ENCODE measurements around the gene CPT1C. TPM values are rescaled to one million over a fixed set of nuclear protein-coding genes. Genes with fewer than 3 reads are reported as not detected.

The CPT1C gene
- total and polyA plus RNA-seq, 2 donors (not counting 3 experiments of a cell fraction or from before 2014, with no cell fraction given) = 45.7 to 80.8 TPM

- intact Hi-C loops (cut with micrococcal nuclease) (no loop called here), dilution Hi-C loops (cut with MboI; ENCODE audit: extremely low pct_ligation_motif_present, low sequenced_read_pairs) (no loop called here)
- CTCF ChIA-PET = interaction anchor here (0.9 to 1.4 kb wide), 2 partner anchors 13 to 23 kb away, joined by 3 to 9 read pairs; no protein-coding TSS in a partner anchor
- no peak overlapping the region for H3K4me2 ChIP-seq (ENCODE audit: insufficient read depth, low read length)
- no peaks in the 10 kb centered on the region for H4K20me1 ChIP-seq (replicated peaks; ENCODE audit: control insufficient read depth, extremely low read depth, insufficient read depth, low read length)
- H3K36me3 ChIP-seq (ENCODE audit: control insufficient read depth in 2 of 2, extremely low read depth in 1 of 2, insufficient read depth in 2 of 2, low read length in 2 of 2) = no peaks in the 10 kb centered on the region
- H3K9me3 ChIP-seq (replicated peaks; ENCODE audit: control insufficient read depth, insufficient read depth, low read length) = no peaks in the 10 kb centered on the region
- H3K4me3 ChIP-seq (replicated peaks in 1 of 3; ENCODE audit: insufficient read depth in 1 of 3, low read depth in 1 of 3, low read length in 3 of 3) = no peak overlapping the region
- no TSS peak for BruUV-seq (replicated peaks)
- H3K27me3 ChIP-seq (ENCODE audit: control insufficient read depth in 2 of 2, insufficient read depth in 2 of 2, low read length in 2 of 2) = no peaks in the 10 kb centered on the region
- H3K4me1 ChIP-seq (ENCODE audit: control insufficient read depth, extremely low read depth, insufficient read depth, low read length) = no peaks in the 10 kb centered on the region
- no peak overlapping the region for H3K9ac ChIP-seq (replicated peaks; ENCODE audit: extremely low read depth, insufficient read depth, low read length)
- H3K27ac ChIP-seq (ENCODE audit: insufficient read depth, low read depth, low read length) = no peak overlapping the region
- DNase-seq (ENCODE audit: low read depth, low spot score) = no peak
- no peak overlapping the region for H2AFZ ChIP-seq (ENCODE audit: low read depth, low read length)
- H3K9me1 ChIP-seq (replicated peaks; ENCODE audit: control insufficient read depth, extremely low read depth, insufficient read depth, low read length) = no peaks in the 10 kb centered on the region
- POLR2A ChIA-PET = interaction anchor here (0.7 kb wide), 1 partner anchor 129 kb away, joined by 4 read pairs; no protein-coding TSS in a partner anchor
- no peak for TF ChIP-seq CTCF (IDR thresholded peaks at IDR 0.05; ENCODE audit: extremely low read depth in 1 of 2, insufficient read depth in 1 of 2, low read depth in 1 of 2, low read length in 2 of 2)
- TF ChIP-seq POLR2AphosphoS5 (IDR thresholded peaks at IDR 0.05; ENCODE audit: insufficient read depth, low read depth, low read length) = no peak
- no peak for TF ChIP-seq FOS (IDR thresholded peaks at IDR 0.05; ENCODE audit: borderline replicate concordance, insufficient read depth, low read length)
- no peaks in the 10 kb centered on the region for H3K79me2 ChIP-seq (ENCODE audit: control insufficient read depth, insufficient read depth, low read length)
- FAIRE-seq = no peak
These were observed 39.2 kb downstream of the CPT1C start for GRCh38 chr19:49730166-49730565.

GRCh38 chr19:49738268-49738667, 47.4 kb downstream of the CPT1C start:
- DNase-seq (ENCODE audit: low read depth, low spot score) (no peak), FAIRE-seq (no peak)
- TF ChIP-seq JUN (IDR thresholded peaks at IDR 0.05; ENCODE audit: borderline replicate concordance, insufficient read depth, insufficient read length, low read depth) (no peak), GATA2 (IDR thresholded peaks at IDR 0.05; ENCODE audit: insufficient read depth, insufficient read length, low read depth, low read length) (no peak), POLR2A (IDR thresholded peaks at IDR 0.05; ENCODE audit: low read depth, low read length) (no peak), EZH2 (IDR thresholded peaks at IDR 0.05; ENCODE audit: borderline replicate concordance, low read depth, low read length, severe bottlenecking) (no peak), FOS (IDR thresholded peaks at IDR 0.05; ENCODE audit: borderline replicate concordance, insufficient read depth, low read length) (no peak), POLR2AphosphoS5 (IDR thresholded peaks at IDR 0.05; ENCODE audit: insufficient read depth, low read depth, low read length) (no peak), MAX (IDR thresholded peaks at IDR 0.05; ENCODE audit: insufficient read depth, insufficient read length) (no peak), CTCF (IDR thresholded peaks at IDR 0.05; ENCODE audit: extremely low read depth in 1 of 2, insufficient read depth in 1 of 2, low read depth in 1 of 2, low read length in 2 of 2) (no peak), MYC (IDR thresholded peaks at IDR 0.05; ENCODE audit: low read depth, low read length) (no peak)
- Histone ChIP-seq H3K36me3 (ENCODE audit: control insufficient read depth in 2 of 2, extremely low read depth in 1 of 2, insufficient read depth in 2 of 2, low read length in 2 of 2) (no peaks in the 10 kb centered on the region), H3K9me1 (replicated peaks; ENCODE audit: control insufficient read depth, extremely low read depth, insufficient read depth, low read length) (no peaks in the 10 kb centered on the region), H2AFZ (ENCODE audit: low read depth, low read length) (no peak overlapping the region), H4K20me1 (replicated peaks; ENCODE audit: control insufficient read depth, extremely low read depth, insufficient read depth, low read length) (no peaks in the 10 kb centered on the region), H3K27me3 (ENCODE audit: control insufficient read depth in 2 of 2, insufficient read depth in 2 of 2, low read length in 2 of 2) (no peaks in the 10 kb centered on the region), H3K4me1 (ENCODE audit: control insufficient read depth, extremely low read depth, insufficient read depth, low read length) (no peaks in the 10 kb centered on the region), H3K4me2 (ENCODE audit: insufficient read depth, low read length) (no peak overlapping the region), H3K4me3 (replicated peaks in 1 of 3; ENCODE audit: insufficient read depth in 1 of 3, low read depth in 1 of 3, low read length in 3 of 3) (no peak overlapping the region), H3K79me2 (ENCODE audit: control insufficient read depth, insufficient read depth, low read length) (no peaks in the 10 kb centered on the region), H3K9ac (replicated peaks; ENCODE audit: extremely low read depth, insufficient read depth, low read length) (no peak overlapping the region), H3K9me3 (replicated peaks; ENCODE audit: control insufficient read depth, insufficient read depth, low read length) (no peaks in the 10 kb centered on the region), H3K27ac (ENCODE audit: insufficient read depth, low read depth, low read length) (no peak overlapping the region)
- ChIA-PET POLR2A (no interaction called here), CTCF (no interaction called here)
- intact Hi-C loops (cut with micrococcal nuclease) (no loop called here), dilution Hi-C loops (cut with MboI; ENCODE audit: extremely low pct_ligation_motif_present, low sequenced_read_pairs) (no loop called here)
- BruUV-seq (replicated peaks) = no TSS peak
